HG03378 (cell line): ENCODE measurements around the gene SLC20A1.

ENCODE experiments used
- ATAC-seq: cut with Tn5 transposase; IDR thresholded peaks from one replicate; pipeline ENCODE4 v1.9.1; 2021; ENCODE audit warnings: mild to moderate bottlenecking, moderate library complexity; ENCODE audit not compliant: unreplicated experiment

SLC20A1 gene

DNA sequence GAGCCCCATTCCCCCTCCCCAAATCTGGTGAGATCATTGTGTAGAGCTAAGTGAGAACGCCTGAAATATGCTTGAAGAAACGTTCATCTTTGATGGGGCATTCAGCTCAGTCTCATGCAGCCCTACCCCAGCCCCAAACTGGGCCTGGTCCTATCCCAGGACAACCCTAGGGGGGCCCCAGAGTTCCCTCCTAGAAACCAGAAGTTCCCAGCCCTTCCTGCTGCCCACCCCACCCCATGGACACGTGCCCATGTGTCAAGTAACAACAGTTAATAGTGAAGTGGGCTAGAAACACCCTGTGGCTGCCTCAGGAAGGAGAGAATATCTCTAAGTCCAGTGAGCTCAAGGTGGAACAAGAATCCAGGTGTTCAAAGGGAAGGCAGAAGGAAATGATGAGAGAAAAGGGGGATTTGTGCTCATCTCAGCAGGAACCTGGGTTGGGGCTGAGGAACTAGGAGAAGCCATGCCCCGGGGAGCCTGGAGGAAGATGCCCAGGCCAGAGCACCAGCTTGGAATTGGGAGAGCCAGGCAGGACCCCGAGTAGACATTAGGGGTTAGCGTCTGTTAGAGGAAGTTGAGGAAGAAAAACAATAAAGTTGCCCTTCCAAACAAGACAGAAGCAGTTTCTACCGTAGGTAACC is 20.1 kb upstream of the SLC20A1 start:
- ATAC-seq: no peak

DNA sequence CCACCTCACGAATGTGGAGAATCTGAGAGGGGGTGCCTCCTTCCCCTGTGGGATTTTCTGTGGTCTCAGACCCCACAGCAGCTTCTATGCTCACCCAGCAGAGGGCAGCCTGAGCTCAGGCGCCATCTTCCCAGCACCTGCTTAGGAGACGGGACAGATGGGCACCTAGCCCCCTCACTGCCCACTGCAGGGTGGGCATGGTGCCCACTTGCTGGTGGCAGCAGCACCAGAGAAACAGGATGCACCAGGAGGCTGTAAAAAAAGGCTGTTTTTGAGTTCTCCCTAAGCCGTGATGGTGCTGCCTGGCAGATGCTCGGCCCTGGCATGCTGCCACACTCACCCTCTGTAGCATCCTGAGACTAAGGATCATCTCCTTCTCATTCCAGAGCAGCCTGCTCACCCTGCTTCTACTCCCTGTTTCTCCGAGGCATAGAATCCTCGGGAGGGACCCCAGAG is 19.1 kb upstream of the SLC20A1 start:
- no peak for ATAC-seq

DNA sequence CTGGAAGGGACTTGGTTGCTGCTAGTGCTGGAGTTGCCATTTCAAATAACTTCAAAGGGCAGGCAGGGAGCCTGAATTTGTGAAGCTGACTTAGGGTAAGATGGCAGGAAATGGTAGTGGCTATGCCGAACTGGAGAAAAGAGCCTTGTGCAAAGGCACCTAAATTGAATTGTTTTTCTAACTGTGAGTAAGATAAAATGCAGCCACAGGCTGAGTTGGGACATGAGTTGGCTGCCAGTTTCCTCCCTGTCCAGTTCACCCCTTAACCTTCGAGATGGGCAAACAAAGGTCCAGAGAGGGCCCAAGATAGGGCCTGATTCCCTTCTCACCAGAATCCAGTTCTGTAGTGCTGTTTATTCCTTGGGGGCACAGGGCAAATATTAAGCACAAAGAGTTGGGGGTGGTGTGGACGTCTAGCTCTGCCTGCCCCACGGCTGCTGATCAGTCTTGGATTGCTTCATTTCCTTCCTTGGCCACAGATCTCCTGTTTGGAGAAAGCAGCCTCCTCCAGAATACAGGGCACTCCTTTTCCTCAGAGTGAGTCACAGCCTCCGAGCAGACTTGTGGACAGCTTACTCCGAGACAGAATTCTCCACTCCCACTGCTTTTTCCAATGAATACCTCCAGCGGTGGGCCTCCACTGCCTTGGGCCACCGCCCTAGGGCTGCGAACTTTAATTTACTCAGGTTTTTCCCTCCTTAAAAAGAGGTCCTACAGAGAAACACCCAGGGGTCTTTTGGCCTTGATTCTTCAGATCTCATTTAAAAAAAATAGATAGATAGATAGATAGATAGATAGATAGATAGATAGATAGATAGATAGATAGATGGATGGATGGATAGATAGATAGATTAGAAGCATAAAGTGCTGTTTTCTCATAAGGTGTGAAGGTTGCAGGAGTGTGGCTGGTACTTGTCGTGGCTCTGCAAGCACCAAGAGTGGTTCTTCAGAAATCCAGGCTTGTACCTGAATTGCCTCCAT is 18.4 kb upstream of the SLC20A1 start:
- ATAC-seq: no peak

DNA sequence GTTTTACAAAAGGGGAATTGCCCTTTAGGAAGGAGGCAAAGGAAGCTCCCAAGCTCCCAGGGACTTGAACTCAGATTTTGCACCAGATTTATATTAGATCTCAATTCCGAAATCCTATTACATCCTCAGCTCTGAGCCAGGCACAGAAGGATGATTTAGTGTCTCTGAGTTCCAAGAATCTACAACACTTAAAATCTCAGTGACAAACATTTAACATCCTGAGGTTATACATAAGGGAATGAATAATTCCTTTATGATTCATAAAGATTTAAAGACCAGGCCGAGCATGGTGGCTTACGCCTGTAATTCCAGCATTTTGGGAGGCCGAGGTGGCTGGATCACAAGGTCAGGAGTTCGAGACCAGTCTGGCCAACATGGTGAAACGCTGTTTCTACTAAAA is 16.5 kb upstream of the SLC20A1 start:
- no peak for ATAC-seq

DNA sequence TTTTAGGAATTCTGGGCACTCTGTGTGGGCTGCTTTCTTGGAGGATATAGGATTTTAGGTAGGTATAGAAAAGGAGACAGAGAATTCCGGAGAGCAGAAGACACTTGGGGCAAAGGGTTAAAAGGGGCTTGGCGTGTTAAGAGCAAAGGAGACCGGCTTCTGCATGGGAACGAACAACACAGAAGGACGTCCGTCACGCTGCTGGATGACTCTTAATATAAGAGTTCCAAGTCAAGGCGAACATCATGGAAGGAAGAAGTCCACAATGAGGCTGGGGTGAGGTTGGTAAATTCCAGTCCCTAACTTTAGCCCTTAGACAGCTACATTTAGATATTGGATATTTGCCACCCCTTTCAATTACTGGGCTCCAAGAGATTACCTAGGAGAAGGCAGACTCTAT is 15.9 kb upstream of the SLC20A1 start:
- ATAC-seq: no peak

DNA sequence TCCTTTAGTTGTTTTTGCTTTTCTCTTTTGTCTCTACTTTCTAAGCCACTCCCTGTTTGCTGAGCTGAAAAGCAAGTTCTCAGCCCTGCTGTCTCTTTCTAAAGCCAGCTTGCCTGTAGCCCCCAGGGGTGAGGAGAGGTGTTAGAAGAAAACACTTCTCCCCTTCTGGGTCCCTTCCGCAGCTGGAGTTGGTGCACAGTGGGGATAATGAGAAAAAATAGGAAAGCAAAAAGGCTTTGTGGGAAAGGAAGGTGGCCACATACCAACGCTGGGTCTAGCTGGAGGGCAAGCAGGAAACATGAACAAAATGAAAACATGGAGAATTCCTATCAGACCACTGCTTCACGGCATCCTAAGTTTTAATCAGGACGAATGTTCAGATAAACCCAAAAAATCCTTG is 15.5 kb upstream of the SLC20A1 start:
- ATAC-seq: no peak

DNA sequence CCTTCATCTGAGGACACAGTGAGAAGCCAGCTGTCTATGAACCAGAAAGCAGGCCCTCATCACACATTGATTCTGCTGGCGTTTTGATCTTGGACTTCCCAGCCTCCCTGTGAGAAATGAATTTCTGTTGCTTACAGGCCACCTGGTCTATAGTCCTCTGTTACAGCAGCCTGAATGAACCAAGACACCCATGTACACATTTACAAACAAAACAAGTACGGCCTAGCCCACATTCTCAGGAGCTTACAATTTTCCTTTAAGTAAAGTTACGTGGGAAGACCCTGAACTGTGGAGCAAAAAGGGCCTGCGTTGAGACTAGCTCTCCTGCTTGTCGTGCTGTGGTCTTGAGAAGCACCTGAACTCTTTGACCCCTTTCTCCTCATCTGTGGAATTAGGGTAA is 12.0 kb upstream of the SLC20A1 start:
- ATAC-seq: no peak

DNA sequence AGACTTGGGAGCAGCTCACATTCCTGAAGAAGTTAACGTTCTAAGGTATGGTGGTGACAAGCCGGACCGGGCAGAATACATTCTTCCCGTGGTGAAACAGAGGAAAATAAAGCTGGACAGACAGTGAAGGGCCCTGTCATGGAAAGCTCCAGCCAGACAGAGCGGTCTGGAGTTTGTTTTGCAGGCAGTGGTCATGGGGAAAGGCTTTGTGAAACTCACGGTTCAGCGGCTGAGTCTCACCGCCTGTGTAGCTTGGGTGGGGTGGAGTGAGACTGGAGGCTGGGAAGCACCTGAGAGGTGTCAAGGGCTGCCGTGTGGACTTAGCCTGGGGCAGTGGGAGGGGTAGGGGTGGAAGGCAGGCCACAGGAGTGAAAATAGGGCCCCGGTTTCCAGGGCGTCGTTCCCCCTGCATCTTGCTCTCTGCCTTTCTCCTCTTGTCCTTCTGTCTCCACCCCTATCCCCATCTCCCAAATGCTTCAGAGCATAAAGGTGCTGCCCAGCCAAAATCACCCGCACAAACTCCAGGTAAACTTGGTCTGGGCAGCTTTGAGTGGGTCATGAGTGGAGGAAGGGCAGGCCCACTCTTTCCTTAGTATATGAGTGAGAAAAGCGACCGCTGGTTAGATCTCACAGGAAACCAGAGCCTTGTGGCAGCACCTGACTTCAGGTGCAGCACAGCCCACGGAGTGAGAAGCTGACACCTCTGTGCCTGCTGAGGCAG is 11.4 kb upstream of the SLC20A1 start:
- no peak for ATAC-seq

DNA sequence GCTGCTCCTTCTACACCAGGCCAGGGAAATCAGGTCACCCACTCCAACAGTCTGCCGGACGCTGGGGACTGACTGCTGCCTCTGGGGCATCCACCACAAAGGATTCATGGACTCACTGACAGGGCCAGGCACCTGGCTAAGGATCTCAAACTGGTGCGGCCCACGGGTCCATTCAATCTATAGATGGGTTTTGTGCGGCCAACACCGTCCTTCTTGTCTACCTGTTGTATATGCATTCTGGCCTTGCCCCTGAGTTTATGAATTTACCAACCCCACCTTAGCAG is 10.9 kb upstream of the SLC20A1 start:
- no peak for ATAC-seq

DNA sequence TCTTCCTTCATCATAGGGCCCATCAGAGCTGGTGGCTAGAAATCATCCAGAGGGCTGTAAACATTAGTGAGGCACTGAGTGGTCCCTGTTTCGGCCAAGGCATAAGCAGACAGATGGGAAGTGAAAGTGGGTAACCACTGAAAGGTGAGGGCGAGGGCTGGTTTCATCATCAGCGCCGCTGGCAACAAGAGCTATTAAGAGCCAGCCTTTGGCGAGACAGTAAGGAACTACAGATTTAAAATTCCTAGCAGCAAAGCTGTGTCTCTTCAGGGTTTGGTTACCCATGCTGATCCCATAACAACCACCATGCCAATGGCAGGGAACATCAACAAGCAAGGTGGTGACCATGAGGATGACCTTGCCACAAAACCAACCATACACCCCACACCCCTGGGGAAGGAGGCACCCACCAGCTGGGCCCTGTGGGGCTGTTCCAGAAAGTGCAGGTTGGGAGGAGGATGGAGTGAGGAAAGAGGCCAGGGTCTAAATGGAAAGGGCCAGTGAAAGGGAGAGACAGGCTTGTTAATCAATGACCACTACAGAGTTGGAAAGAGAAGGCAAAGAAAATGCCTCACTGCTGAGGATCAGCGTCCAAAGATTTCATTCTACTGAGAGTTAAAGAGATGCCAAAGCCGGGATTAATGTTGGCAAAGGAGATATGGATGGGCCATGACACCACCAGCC is 9.0 kb upstream of the SLC20A1 start:
- ATAC-seq: peak; percentile 90

DNA sequence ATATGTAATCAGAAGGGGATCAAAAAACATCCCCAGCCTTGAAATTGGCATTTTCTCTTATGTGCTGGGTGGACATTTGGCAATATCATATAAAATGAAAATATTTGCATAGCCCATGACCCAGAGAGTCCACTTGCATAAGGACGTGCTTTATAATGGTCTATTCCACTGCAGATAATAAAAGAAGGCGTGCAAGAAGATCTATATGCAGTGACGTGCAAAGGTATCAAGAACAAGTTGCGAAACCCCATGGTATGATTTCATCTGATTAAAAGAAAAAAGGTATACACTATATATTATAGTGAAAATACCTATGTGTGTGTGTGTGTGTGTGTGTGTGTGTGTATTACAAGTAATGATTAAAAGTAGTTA is 8.5 kb upstream of the SLC20A1 start:
- no peak for ATAC-seq

DNA sequence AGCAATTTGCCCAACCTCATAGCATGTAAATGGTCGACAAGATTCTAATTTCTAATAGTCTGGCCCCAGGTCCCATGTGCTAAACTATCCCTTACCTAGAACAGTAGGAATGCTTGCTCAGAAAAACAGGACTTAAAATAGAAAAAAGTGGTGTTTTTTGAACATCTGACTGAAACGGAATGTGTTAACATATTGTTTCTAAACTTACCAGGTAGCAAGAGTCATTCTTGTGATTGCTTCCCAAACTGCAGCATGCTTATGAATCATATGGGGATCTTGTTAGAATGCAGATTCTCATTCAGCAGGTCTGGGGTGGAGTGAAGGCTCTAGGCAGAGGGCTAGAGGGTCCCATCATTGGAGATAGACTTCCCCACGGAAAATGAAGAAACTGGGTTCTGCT is 5.8 kb upstream of the SLC20A1 start:
- ATAC-seq: no peak

DNA sequence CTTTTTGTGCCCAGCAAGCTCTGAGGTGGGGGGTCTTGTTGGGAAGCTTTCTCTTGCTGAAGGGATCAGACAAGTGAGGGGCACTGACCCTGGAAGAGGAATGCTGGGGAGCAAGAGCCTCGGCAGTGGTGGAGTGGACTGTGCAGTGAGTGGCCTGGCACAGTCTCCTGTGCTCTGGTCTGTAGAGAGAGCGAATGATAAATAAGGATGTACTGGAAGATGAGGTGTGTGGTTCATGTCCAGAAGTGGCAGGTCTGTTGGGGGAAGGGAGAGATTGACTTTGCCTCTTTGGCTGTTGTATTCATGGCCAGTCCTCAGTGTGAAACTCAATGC is 5.3 kb upstream of the SLC20A1 start:
- ATAC-seq: no peak

DNA sequence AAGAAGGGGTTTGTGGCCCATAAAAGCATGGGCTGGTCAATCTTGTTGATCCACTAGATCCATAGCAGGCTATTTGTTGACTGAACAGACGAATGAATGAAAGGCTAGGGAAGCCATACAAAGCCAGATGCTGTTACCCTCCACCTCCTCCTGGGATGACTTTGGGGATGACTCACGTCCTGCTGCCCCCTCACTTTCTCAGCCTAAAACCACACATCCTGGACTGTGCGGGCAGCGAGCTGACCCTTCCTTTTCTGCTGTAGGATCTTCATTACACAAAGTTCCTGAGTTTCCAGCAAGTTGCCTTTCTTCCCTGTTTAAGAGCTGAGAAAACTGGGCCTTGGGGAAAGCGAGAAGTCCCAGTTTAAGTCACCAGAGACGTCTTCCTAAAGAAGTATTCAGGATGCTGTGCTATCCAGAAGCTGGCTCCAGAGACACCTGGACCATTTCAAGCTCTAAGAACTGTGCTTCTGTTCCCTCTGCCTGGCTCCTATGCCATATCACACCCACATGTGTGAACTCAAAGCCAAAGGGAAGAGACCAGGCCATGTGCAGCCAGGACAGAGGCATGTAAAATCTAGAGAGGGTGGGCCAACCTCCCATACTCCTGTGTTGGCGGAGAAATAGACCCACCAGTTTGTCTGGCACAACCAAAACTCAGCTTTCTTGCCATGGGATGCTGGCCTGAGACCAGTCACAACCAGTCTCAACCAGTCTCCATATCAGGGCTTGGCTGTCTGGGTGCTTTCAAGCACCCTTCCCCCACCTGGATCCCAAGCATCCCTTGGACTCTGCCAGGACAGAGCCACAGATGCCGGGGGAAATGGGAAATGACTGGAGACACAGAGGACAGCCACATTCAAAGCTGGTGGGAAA is 4.7 kb upstream of the SLC20A1 start:
- ATAC-seq: no peak

DNA sequence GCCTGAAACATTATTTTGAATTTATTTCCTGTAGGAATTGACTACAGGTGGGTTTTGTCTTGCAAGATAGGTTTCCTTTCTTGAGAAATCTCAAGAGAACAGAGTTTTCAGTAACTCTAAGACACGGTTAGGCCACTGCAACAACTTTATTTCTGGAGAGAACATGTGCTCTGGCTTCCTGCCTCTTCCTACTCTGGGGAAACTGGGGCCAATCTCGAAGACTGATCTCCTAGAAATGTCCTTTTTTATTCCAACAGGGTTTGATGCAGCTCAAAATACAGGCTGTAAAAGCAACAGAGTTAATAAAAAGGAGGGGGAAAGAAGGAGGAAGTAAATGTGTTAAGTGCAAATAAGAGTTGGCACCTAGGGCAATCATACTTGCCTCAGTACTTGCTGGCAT is 4.0 kb upstream of the SLC20A1 start:
- no peak for ATAC-seq

DNA sequence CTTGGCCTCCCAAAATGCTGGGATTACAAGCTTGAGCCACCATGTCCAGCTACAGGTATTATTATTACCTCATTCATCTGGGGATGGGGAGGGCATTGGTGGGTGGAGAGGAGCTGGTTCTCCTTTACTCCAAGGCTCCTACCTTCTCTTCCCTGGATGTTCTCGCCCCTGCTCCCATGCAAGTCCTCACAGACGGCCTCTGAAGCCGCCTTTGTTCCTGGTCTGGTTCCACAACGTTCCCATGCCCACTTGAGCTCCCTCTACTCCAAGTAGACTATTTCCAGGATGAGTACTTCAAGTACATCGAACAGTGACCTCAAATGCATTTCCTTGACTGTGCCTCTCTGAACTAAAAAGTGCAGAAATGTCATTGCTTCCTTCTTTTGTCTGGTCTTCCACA is 3.2 kb upstream of the SLC20A1 start:
- ATAC-seq: no peak

DNA sequence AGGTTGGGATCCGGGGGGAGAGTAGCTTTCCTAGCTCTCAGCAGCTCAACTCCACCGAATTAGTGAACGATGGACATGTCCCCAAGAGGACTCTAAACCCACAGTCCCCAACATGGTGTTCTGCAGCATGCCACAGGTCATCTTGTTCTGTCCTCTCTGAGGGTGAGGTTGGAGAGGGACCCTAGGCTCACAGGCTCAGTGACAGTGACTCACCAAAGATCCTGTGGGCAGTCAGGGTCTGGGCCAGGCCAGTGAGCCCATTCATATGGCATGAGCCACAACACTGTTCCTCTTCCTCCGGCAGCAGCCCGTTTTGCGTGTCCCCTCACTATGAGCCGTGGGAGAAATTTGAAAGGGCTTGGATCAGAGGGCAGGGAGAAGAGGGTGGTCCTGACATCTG is 2.8 kb upstream of the SLC20A1 start:
- ATAC-seq: no peak

DNA sequence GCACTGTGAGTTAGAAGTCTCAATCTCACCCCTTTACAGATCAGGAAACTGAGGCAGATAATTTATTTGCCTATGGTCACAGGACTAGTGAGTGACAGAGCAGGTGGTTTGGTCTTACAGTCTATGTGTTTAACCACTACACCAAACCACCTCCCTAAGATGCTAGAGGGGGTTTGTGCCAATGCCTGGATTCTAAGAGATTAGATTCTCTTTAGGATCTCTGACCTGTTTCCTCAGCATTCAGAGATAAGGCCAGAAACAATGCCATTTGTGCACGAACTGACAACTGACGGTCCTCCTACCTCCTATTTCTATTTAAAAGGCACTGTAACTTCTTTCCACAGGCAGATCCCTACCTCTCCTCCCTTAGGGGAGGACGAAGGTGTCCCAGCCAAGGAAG is 2.3 kb upstream of the SLC20A1 start:
- no peak for ATAC-seq

DNA sequence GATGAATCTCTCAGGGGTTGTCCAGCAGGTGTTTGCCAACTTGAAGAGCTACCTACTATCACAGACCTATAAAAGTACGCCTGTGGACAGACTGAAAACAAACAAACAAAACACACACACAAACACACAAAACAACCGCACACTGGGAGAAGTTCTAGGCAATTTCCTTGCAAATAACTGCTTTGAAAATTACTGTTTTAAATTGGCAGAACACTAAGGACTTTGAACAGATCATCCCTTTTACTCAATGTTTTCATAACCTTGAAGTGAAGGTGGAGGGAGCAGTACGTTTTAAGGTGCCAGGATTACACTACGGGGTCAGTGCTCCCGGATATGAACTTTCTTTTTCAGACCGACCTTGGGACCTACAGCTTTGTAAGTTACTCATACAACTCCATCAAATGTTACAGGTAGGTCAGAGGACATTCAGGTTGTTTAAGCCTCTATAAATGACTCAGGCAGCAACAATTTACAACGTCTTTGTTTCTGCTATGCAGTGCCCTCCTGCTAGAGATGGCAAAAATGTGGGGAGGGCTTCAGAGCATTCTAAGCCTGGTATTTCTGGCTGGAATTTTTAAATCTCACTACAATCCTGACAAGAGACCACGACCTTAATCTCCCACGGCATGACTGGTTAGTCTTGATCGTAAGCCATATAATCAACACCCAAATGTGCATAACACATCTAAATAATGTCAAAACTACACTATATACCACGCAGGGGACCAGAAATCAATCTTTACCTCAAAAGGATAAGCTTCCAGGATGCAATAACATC is 1.4 kb upstream of the SLC20A1 start:
- ATAC-seq: no peak

DNA sequence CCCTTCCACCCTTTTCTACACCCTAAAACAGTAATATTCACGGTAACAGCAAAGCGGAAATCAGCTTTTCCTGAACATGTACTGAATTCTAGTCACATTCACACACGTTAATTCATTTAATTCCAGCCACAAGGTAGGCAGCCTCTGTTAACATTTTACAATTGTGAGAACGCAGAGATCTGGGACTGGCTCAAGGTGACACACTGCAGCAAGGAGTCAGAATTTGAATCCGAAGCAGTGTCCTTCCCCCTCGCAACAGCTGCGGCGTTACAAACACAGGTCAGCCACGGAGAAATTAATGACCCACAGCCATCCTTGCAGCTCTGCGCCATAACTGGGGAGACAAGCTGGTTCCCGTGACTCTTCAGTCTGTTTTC is 818 bp upstream of the SLC20A1 start:
- ATAC-seq: peak; percentile 6
